ENCODE measurements around the gene SLC5A1. TPM values are rescaled to one million over a fixed set of nuclear protein-coding genes. Genes with fewer than 3 reads are reported as not detected.

The SLC5A1 gene
- total and polyA plus RNA-seq, 2 donors (not counting 1 experiment from before 2014, with no cell fraction given) = not detected

- no peak overlapping the region for H3K27ac Mint-ChIP-seq
- H3K27me3 Mint-ChIP-seq = no peaks in the 10 kb centered on the region
- no peaks in the 10 kb centered on the region for H3K36me3 ChIP-seq (replicated peaks in 1 of 2; ENCODE audit: control extremely low read depth in 1 of 2, control insufficient read depth in 1 of 2, extremely low read depth in 1 of 2, insufficient read depth in 2 of 2, low read length in 1 of 2)
- H3K4me2 ChIP-seq (replicated peaks; ENCODE audit: low read depth, low read length, poor library complexity, severe bottlenecking) = no peak overlapping the region
- no peak overlapping the region for H3K4me3 ChIP-seq (ENCODE audit: control extremely low read depth in 1 of 5, extremely low read depth in 1 of 5, insufficient read depth in 1 of 5, low read depth in 2 of 5, low read length in 4 of 5)
- no peak overlapping the region for H3K4me3 Mint-ChIP-seq
- no peak overlapping the region for H2AFZ ChIP-seq (ENCODE audit: insufficient read depth, low read depth, low read length, poor library complexity, severe bottlenecking)
- no peaks in the 10 kb centered on the region for H4K20me1 ChIP-seq (ENCODE audit: control insufficient read depth, insufficient read depth, low read length, poor library complexity, severe bottlenecking)
- H3K27ac ChIP-seq (ENCODE audit: low read length in 2 of 2) = no peak overlapping the region
- no peaks in the 10 kb centered on the region for H3K27me3 ChIP-seq (replicated peaks in 1 of 4; ENCODE audit: control extremely low read depth in 1 of 4, control insufficient read depth in 3 of 4, insufficient read depth in 4 of 4, low read length in 3 of 4)
- no peaks in the 10 kb centered on the region for H3K4me1 ChIP-seq (ENCODE audit: control insufficient read depth in 2 of 2, insufficient read depth in 2 of 2, low read length in 2 of 2)
- WGBS (ENCODE audit: insufficient coverage) = 95% methylated on average over 10 of the region's 10 CpGs
- H3K9ac ChIP-seq (ENCODE audit: low read length) = no peak overlapping the region
- no peak for ATAC-seq (ENCODE audit: low read depth)
- TF ChIP-seq CTCF (IDR thresholded peaks at IDR 0.05) (no peak), EZH2 (IDR thresholded peaks at IDR 0.05; ENCODE audit: borderline replicate concordance, insufficient read depth, low read depth, low read length, poor library complexity, severe bottlenecking) (no peak)
- ChIA-PET POLR2A (no interaction called here), CTCF (no interaction called here)
- no peaks in the 10 kb centered on the region for H3K79me2 ChIP-seq (ENCODE audit: control insufficient read depth, insufficient read depth, low read length)
- peaks cover 3% of the 10 kb centered on the region for H3K4me1 Mint-ChIP-seq
- intact Hi-C loops (cut with micrococcal nuclease) = no loop called here
- H3K9me3 ChIP-seq (ENCODE audit: control extremely low read depth in 1 of 3, control insufficient read depth in 2 of 3, insufficient read depth in 1 of 3, low read length in 2 of 3) = no peaks in the 10 kb centered on the region
- DNase-seq = no peak
- H3K9me3 Mint-ChIP-seq (ENCODE audit: insufficient read depth) = no peaks in the 10 kb centered on the region
Measured at GRCh38 chr22:32123657-32124056, 80.6 kb downstream of the SLC5A1 start.

- ChIA-PET POLR2A (no interaction called here), CTCF (no interaction called here)
- intact Hi-C loops (cut with micrococcal nuclease) = no loop called here
- Histone ChIP-seq H2AFZ (ENCODE audit: insufficient read depth, low read depth, low read length, poor library complexity, severe bottlenecking) (no peak overlapping the region), H3K9ac (ENCODE audit: low read length) (no peak overlapping the region), H3K4me3 (ENCODE audit: control extremely low read depth in 1 of 5, extremely low read depth in 1 of 5, insufficient read depth in 1 of 5, low read depth in 2 of 5, low read length in 4 of 5) (no peak overlapping the region), H4K20me1 (ENCODE audit: control insufficient read depth, insufficient read depth, low read length, poor library complexity, severe bottlenecking) (no peaks in the 10 kb centered on the region), H3K36me3 (replicated peaks in 1 of 2; ENCODE audit: control extremely low read depth in 1 of 2, control insufficient read depth in 1 of 2, extremely low read depth in 1 of 2, insufficient read depth in 2 of 2, low read length in 1 of 2) (no peaks in the 10 kb centered on the region), H3K79me2 (ENCODE audit: control insufficient read depth, insufficient read depth, low read length) (no peaks in the 10 kb centered on the region), H3K9me3 (ENCODE audit: control extremely low read depth in 1 of 3, control insufficient read depth in 2 of 3, insufficient read depth in 1 of 3, low read length in 2 of 3) (no peaks in the 10 kb centered on the region), H3K27ac (ENCODE audit: low read length in 2 of 2) (no peak overlapping the region), H3K4me1 (ENCODE audit: control insufficient read depth in 2 of 2, insufficient read depth in 2 of 2, low read length in 2 of 2) (no peaks in the 10 kb centered on the region), H3K27me3 (replicated peaks in 1 of 4; ENCODE audit: control extremely low read depth in 1 of 4, control insufficient read depth in 3 of 4, insufficient read depth in 4 of 4, low read length in 3 of 4) (peaks cover 0 to 2% (median 0%) of the 10 kb centered on the region in 4 experiments), H3K4me2 (replicated peaks; ENCODE audit: low read depth, low read length, poor library complexity, severe bottlenecking) (no peak overlapping the region)
- Mint-ChIP-seq H3K4me1 (peaks cover 3% of the 10 kb centered on the region), H3K9me3 (ENCODE audit: insufficient read depth) (no peaks in the 10 kb centered on the region), H3K4me3 (no peak overlapping the region), H3K27ac (no peak overlapping the region), H3K27me3 (peaks cover 8% of the 10 kb centered on the region)
- DNase-seq (no peak), ATAC-seq (ENCODE audit: low read depth) (no peak)
- 80% methylated on average over 3 of the region's 4 CpGs for WGBS (ENCODE audit: insufficient coverage)
- TF ChIP-seq EZH2 (IDR thresholded peaks at IDR 0.05; ENCODE audit: borderline replicate concordance, insufficient read depth, low read depth, low read length, poor library complexity, severe bottlenecking) = no peak
Measured at GRCh38 chr22:32127904-32128303, 84.8 kb downstream of the SLC5A1 start.
